SK-N-SH treated with all-trans-retinoic acid at 6 μM for 48 hours (cell line): ENCODE results near the gene RECQL5.

Experiments used
- ATAC-seq: fragments of 200-7000 bp; cut with Tn5 transposase; 3 replicates; pipeline ENCODE4 v1.9.1; 2020; ENCODE audit warnings: mild to moderate bottlenecking, moderate library complexity
- ARNTL ChIP-seq: fragments of 450-650 bp; formaldehyde crosslinking; IDR thresholded peaks from 2 replicates; pipeline ENCODE4 v1.5.0; 2020; ENCODE audit warnings: low read depth, mild to moderate bottlenecking, moderate library complexity, borderline replicate concordance
- CSDC2 ChIP-seq: fragments of 250-450 bp; sonication (Bioruptor Pico); IDR thresholded peaks from 2 replicates; pipeline ENCODE4 v1.5.0; 2020; ENCODE audit warnings: mild to moderate bottlenecking, moderate library complexity
- CSRNP3 ChIP-seq: fragments of 250-450 bp; sonication (Bioruptor Pico); IDR thresholded peaks from 2 replicates; pipeline ENCODE4 v1.5.1; 2021; ENCODE audit warnings: mild to moderate bottlenecking, moderate library complexity
- ESRRG ChIP-seq: fragments of 250-450 bp; sonication (Bioruptor Pico); IDR thresholded peaks from 2 replicates; pipeline ENCODE4 v1.6.1; 2021; ENCODE audit warnings: mild to moderate bottlenecking
- GLIS3 ChIP-seq: fragments of 250-450 bp; sonication (Bioruptor Pico); IDR thresholded peaks from 2 replicates; pipeline ENCODE4 v1.5.0; 2020; ENCODE audit warnings: mild to moderate bottlenecking, moderate library complexity
- ISL1 ChIP-seq: fragments of 250-450 bp; sonication (Bioruptor Pico); IDR thresholded peaks from 2 replicates; pipeline ENCODE4 v2.1.2; 2022; ENCODE audit warnings: mild to moderate bottlenecking, moderate library complexity
- OSR1 ChIP-seq: fragments of 250-450 bp; sonication (Bioruptor Pico); IDR thresholded peaks from 2 replicates; pipeline ENCODE4 v1.8.0; 2022; ENCODE audit warnings: moderate library complexity, mild to moderate bottlenecking, inconsistent platforms
- PATZ1 ChIP-seq: fragments of 250-450 bp; sonication (Bioruptor Pico); IDR thresholded peaks from 2 replicates; pipeline ENCODE4 v1.8.0; 2020; ENCODE audit warnings: mild to moderate bottlenecking, moderate library complexity, borderline replicate concordance
- POU6F1 ChIP-seq: fragments of 250-450 bp; sonication (Bioruptor Pico); IDR thresholded peaks from 2 replicates; pipeline ENCODE4 v1.8.0; 2021; ENCODE audit warnings: low read depth, mild to moderate bottlenecking, moderate library complexity, borderline replicate concordance
- PPARA ChIP-seq: fragments of 250-450 bp; sonication (Bioruptor Pico); IDR thresholded peaks from 2 replicates; pipeline ENCODE4 v1.5.0; 2020; ENCODE audit warnings: mild to moderate bottlenecking, borderline replicate concordance
- RARB ChIP-seq: fragments of 250-450 bp; sonication (Bioruptor Pico); IDR thresholded peaks from 2 replicates; pipeline ENCODE4 v1.8.0; 2021; ENCODE audit warnings: mild to moderate bottlenecking, moderate library complexity
- SNAI2 ChIP-seq: fragments of 250-450 bp; sonication (Bioruptor Pico); IDR thresholded peaks from 2 replicates; pipeline ENCODE4 v1.5.0; 2020; ENCODE audit warnings: mild to moderate bottlenecking, moderate library complexity
- TCF4 ChIP-seq: fragments of 250-450 bp; sonication (Bioruptor Pico); IDR thresholded peaks from 2 replicates; pipeline ENCODE4 v1.8.0; 2021; ENCODE audit warnings: mild to moderate bottlenecking, moderate library complexity, borderline replicate concordance
- TSHZ2 ChIP-seq: fragments of 250-450 bp; sonication (Bioruptor Pico); IDR thresholded peaks from 2 replicates; pipeline ENCODE4 v1.5.0; 2020; ENCODE audit warnings: mild to moderate bottlenecking, moderate library complexity
- ZC3H10 ChIP-seq: fragments of 250-450 bp; sonication (Bioruptor Pico); IDR thresholded peaks from 2 replicates; pipeline ENCODE4 v1.5.1; 2021; ENCODE audit warnings: mild to moderate bottlenecking, moderate library complexity
- ZFP3 ChIP-seq: fragments of 250-450 bp; sonication (Bioruptor Pico); IDR thresholded peaks from 2 replicates; pipeline ENCODE4 v1.5.0; 2020; ENCODE audit warnings: mild to moderate bottlenecking, moderate library complexity
- ZFP30 ChIP-seq: fragments of 450-650 bp; formaldehyde crosslinking; IDR thresholded peaks from 2 replicates; pipeline ENCODE4 v1.5.0; 2022; ENCODE audit warnings: mild to moderate bottlenecking, moderate library complexity
- ZNF565 ChIP-seq: fragments of 450-650 bp; formaldehyde crosslinking; conservative IDR thresholded peaks from 2 replicates; pipeline ENCODE4 v1.5.0; 2020; ENCODE audit warnings: low read depth, mild to moderate bottlenecking, moderate library complexity
- ZNF70 ChIP-seq: fragments of 450-650 bp; formaldehyde crosslinking; IDR thresholded peaks from 2 replicates; pipeline ENCODE4 v1.5.0; 2020; ENCODE audit warnings: mild to moderate bottlenecking, moderate library complexity
- TF ChIP-seq, protein P1 (sequence below): fragments of 250-450 bp; sonication (Bioruptor Pico); IDR thresholded peaks from 2 replicates; pipeline ENCODE4 v1.5.1; 2020; ENCODE audit warnings: low read depth, mild to moderate bottlenecking, moderate library complexity

Gene RECQL5

GRCh38 chr17:75631353-75631752 lies 35.6 kb downstream of the RECQL5 start:
- TF ChIP-seq CSRNP3 (no peak), CSDC2 (no peak), ZFP3 (CRISPR knock-in tag) (no peak), ZNF565 (CRISPR knock-in tag) (no peak), SNAI2 (CRISPR knock-in tag) (no peak), ESRRG (CRISPR knock-in tag) (no peak), OSR1 (CRISPR knock-in tag) (no peak), ISL1 (CRISPR knock-in tag) (no peak), ZNF70 (no peak), GLIS3 (no peak), TSHZ2 (CRISPR knock-in tag) (no peak), POU6F1 (CRISPR knock-in tag) (no peak), ZC3H10 (no peak), ARNTL (no peak), TCF4 (CRISPR knock-in tag) (no peak), PPARA (no peak), RARB (no peak), PATZ1 (CRISPR knock-in tag) (no peak)
- TF ChIP-seq, protein P1, sequence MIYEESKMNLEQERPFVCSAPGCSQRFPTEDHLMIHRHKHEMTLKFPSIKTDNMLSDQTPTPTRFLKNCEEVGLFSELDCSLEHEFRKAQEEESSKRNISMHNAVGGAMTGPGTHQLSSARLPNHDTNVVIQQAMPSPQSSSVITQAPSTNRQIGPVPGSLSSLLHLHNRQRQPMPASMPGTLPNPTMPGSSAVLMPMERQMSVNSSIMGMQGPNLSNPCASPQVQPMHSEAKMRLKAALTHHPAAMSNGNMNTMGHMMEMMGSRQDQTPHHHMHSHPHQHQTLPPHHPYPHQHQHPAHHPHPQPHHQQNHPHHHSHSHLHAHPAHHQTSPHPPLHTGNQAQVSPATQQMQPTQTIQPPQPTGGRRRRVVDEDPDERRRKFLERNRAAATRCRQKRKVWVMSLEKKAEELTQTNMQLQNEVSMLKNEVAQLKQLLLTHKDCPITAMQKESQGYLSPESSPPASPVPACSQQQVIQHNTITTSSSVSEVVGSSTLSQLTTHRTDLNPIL (CRISPR knock-in tag) = no peak
- ATAC-seq = no peak

DNA sequence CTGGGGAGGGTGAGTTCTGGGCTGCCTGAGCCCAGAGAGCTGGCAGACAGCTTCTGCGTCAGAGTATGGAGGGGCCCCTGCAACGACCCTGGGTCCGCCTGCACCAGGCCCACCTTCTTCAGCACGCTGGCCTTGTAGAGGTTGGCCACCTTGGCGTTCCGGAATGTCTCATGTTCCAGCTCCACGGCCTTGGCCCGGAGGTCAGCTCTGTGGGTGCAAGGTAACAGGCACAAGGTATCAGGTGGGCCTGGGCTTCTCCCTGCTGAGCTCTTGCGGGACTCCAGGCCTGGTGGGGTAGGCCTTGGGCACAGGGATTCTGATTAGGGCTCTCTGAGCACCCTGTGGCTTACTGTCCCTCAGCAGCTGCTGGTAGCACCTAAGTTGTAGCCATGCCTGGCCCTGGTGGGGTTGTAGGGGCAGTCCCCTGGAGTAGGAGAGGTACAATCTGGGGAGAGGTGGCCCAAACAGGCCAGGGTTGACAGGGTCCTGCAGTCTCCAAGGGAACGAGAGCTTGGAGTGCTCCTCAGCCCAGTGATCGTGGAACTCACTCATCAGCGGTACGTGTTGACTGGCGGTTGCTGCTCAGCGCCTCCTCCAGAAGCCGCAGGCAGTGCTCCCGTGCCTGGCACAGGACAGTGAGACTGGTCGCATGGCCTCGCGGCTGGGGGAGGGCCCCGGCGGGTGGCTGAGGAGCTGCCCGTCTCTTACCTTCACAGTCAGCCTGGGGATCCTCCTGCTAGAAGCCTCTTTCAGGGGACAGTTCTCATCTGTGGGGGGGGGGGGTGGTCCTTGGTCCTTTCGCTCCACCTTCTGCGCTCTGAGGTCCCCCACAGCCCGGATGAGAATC lies 36.7 kb downstream of the RECQL5 start:
- ATAC-seq = no peak
- TF ChIP-seq SNAI2 (CRISPR knock-in tag) (no peak), TSHZ2 (CRISPR knock-in tag) (no peak), ESRRG (CRISPR knock-in tag) (no peak), GLIS3 (no peak), CSRNP3 (no peak), ZNF70 (no peak), ZNF565 (CRISPR knock-in tag) (no peak), PATZ1 (CRISPR knock-in tag) (no peak), ZC3H10 (no peak), RARB (no peak), CSDC2 (no peak), OSR1 (CRISPR knock-in tag) (no peak), ZFP30 (CRISPR knock-in tag) (no peak), TCF4 (CRISPR knock-in tag) (no peak), ZFP3 (CRISPR knock-in tag) (no peak)
- TF ChIP-seq, protein P1 (CRISPR knock-in tag) = no peak
- TF ChIP-seq, all 23 proteins: peak for 0
